Gastrocnemius medialis (tissue), 4 donors: ENCODE measurements around the gene SPATA6L. TPM values are rescaled to one million over a fixed set of nuclear protein-coding genes. Genes with fewer than 3 reads are reported as not detected.

Source experiments
- ATAC-seq, 2 donors: fragments of 150-250 bp; one replicate each; pipeline ENCODE4 v1.9.1; 2016
- DNase-seq, 2 donors: peaks; one replicate each; pipeline ENCODE4 v3.0.0-alpha.2; 2019
- H3K27ac ChIP-seq, 4 donors: fragments of 200-600 bp; sonication (generic); 1 replicate in 1 of 4; 2 replicates in 3 of 4; pipeline ENCODE4 v1.5.1; 2016 to 2018; ENCODE audit warnings: mild to moderate bottlenecking in 2 of 4, moderate library complexity in 1 of 4
- H3K27me3 ChIP-seq, 3 donors: fragments of 200-600 bp; sonication (generic) in 2 of 3; 1 replicate in 1 of 3; 2 replicates in 2 of 3; pipeline versions ENCODE4 v1.5.1 to v1.6.0; 2016 to 2019; ENCODE audit warnings: mild to moderate bottlenecking in 1 of 3, moderate library complexity in 1 of 3
- H3K36me3 ChIP-seq, 2 donors: fragments of 200-600 bp; sonication (generic) in 1 of 2; one replicate each; pipeline ENCODE4 v1.5.1; 2017 to 2018
- H3K4me1 ChIP-seq, 2 donors: fragments of 200-600 bp; sonication (generic) in 1 of 2; one replicate each; pipeline ENCODE4 v1.5.1; 2016 to 2017; ENCODE audit warnings: mild to moderate bottlenecking in 2 of 2
- H3K4me3 ChIP-seq, 4 donors: fragments of 200-600 bp; sonication (generic) in 3 of 4; 1 replicate in 1 of 4; 2 replicates in 3 of 4; pipeline ENCODE4 v1.5.1; 2016 to 2019; ENCODE audit warnings: mild to moderate bottlenecking in 2 of 4
- H3K9me3 ChIP-seq, 3 donors: fragments of 200-600 bp; sonication (generic) in 2 of 3; 1 replicate in 1 of 3; 2 replicates in 2 of 3; pipeline ENCODE4 v1.5.1; 2016 to 2019
- POLR2A ChIP-seq, 2 donors: fragments of 450-650 bp; IDR thresholded peaks; one replicate each; pipeline ENCODE4 v1.6.1; 2017; ENCODE audit warnings: antibody characterized with exemption in 2 of 2, mild to moderate bottlenecking in 2 of 2, moderate library complexity in 2 of 2
- in situ Hi-C, 4 donors: fragments of 200-750 bp; cut with MboI; loops; one replicate each; pipeline versions ENCODE4 v1.15.0 to v1.8.0; 2017; ENCODE audit warnings: low sequenced_read_pairs in 4 of 4
- intact Hi-C: fragments of 100-400 bp; cut with DNase I; formaldehyde crosslinking; loops from one replicate; pipeline ENCODE4 v1.15.1; 2023; ENCODE audit warnings: low total_unique reads
- total RNA-seq, 4 donors: library from RNA; depleted of rRNA; stranded (reverse); fragments of >200 nt; gene quantifications; one replicate each; pipeline versions ENCODE4 v1.1.0 to v1.2.3, GENCODE V29; 2016
- TF ChIP-seq, protein P1 (sequence below), 5 experiments: fragments of 450-650 bp in 3 of 5; fragments of 200-600 bp in 2 of 5; sonication (generic) in 2 of 5; IDR thresholded peaks in 4 of 5; conservative IDR thresholded peaks in 1 of 5; 1 replicate in 4 of 5; 2 replicates in 1 of 5; pipeline ENCODE4 v1.5.1; 2016 to 2019; ENCODE audit warnings: antibody characterized with exemption in 5 of 5, mild to moderate bottlenecking in 3 of 5, moderate library complexity in 3 of 5

SPATA6L gene
- total RNA-seq, 4 donors from 2014 or later: 0.39 to 0.44 TPM; not detected in 2

DNA sequence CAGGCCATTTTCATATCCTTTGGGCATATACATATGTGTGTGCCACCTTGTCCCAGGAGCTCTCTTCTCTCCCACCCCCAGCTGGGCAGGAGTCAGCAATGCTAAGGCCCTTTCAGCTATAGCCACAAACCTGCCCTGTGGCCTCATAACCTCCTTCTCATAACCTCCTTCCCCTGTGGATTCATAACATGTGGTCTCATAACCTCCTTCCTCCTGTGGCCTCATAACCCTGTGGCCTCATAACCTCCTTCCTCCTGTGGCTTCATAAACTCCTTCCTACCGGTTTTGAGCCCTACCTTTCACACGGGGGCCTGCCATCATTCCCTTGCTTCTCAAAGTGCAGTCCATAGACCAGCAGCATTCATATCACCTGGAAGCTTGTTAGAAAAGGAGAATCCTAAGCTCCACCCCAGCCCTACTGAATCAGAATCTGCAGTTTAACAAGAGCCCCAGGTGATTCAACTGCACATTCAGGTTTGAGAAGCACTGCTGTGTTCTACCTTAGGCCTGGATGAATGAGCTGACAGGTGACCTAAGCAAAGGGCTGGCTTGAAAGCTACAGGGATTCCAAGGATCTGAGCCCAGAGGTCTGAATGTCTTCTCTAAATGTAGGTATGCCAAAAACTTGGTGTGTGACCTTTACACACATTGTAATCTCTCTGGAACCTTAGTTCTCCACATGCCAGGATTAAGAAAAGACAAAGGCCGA, 46.1 kb downstream of the SPATA6L start:
- TF ChIP-seq, protein P1, sequence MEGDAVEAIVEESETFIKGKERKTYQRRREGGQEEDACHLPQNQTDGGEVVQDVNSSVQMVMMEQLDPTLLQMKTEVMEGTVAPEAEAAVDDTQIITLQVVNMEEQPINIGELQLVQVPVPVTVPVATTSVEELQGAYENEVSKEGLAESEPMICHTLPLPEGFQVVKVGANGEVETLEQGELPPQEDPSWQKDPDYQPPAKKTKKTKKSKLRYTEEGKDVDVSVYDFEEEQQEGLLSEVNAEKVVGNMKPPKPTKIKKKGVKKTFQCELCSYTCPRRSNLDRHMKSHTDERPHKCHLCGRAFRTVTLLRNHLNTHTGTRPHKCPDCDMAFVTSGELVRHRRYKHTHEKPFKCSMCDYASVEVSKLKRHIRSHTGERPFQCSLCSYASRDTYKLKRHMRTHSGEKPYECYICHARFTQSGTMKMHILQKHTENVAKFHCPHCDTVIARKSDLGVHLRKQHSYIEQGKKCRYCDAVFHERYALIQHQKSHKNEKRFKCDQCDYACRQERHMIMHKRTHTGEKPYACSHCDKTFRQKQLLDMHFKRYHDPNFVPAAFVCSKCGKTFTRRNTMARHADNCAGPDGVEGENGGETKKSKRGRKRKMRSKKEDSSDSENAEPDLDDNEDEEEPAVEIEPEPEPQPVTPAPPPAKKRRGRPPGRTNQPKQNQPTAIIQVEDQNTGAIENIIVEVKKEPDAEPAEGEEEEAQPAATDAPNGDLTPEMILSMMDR (IDR thresholded peaks at IDR 0.05 in 4 of 5, conservative IDR thresholded peaks at IDR 0.05 in 1 of 5): no peak
- TF ChIP-seq POLR2A (IDR thresholded peaks at IDR 0.05): no peak

DNA sequence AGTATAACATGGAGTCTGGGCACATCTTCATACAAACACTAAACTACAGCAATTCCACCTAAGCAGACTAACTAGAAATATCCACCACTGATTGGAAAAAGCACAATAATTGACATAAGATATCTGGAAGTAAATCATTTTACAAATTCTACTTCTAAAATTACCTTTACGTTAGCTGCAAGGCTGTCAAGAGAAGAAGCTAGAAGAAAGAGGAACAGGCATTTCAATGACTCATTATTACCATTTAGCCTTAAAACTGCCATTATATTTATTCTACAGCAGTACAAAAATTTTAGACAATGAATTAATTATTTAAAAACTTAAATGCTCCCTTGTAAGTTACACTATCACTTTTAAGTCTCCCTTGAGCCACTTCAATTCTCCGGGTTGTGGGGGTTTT, 47.6 kb downstream of the SPATA6L start:
- TF ChIP-seq POLR2A (IDR thresholded peaks at IDR 0.05): no peak
- TF ChIP-seq, protein P1 (IDR thresholded peaks at IDR 0.05 in 4 of 5, conservative IDR thresholded peaks at IDR 0.05 in 1 of 5): no peak
- H3K27me3 ChIP-seq: no peaks in the 10 kb centered on the region
- no peak overlapping the region for H3K4me3 ChIP-seq
- H3K9me3 ChIP-seq: no peaks in the 10 kb centered on the region
- intact Hi-C loops (no loop called here), in situ Hi-C loops (no loop called here)
- ATAC-seq (no peak), DNase-seq (no peak)
- H3K27ac ChIP-seq: no peak overlapping the region
- H3K4me1 ChIP-seq: no peaks in the 10 kb centered on the region
- no peaks in the 10 kb centered on the region for H3K36me3 ChIP-seq

More for the DNA sequence above, 46.1 kb downstream of the SPATA6L start:
- in situ Hi-C loops: no loop called here
- ATAC-seq (no peak), DNase-seq (no peak)
- no peaks in the 10 kb centered on the region for H3K36me3 ChIP-seq
- no peaks in the 10 kb centered on the region for H3K9me3 ChIP-seq
- intact Hi-C loops: no loop called here
- H3K4me1 ChIP-seq: no peaks in the 10 kb centered on the region
- no peaks in the 10 kb centered on the region for H3K27me3 ChIP-seq
- H3K27ac ChIP-seq: no peak overlapping the region
- no peak overlapping the region for H3K4me3 ChIP-seq

DNA sequence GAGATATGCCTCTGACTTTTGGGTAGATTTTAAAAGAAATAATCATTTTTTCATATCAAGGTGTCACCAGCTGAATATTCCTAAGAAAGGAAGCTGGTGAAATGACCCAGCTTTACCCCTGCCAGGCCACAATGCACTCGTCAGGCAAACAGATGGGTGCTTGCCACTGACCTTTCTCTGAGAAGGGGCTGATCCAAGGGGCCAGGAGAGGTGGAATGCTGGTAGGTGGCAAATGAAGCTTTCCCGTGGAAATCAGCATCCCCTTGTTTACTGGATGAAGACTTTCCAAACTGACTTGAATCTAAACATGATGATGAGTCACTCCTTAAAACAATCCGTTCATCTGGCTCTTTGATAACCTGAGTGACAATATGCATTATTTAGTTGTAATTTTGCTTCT, 48.5 kb downstream of the SPATA6L start:
- no peak overlapping the region for H3K27ac ChIP-seq
- no peaks in the 10 kb centered on the region for H3K4me1 ChIP-seq
- no peaks in the 10 kb centered on the region for H3K9me3 ChIP-seq
- no peak overlapping the region for H3K4me3 ChIP-seq
- H3K36me3 ChIP-seq: no peaks in the 10 kb centered on the region
- no peak for ATAC-seq
- H3K27me3 ChIP-seq: no peaks in the 10 kb centered on the region
- DNase-seq: no peak
- intact Hi-C loops: no loop called here
- in situ Hi-C loops: no loop called here
- TF ChIP-seq, protein P1 (IDR thresholded peaks at IDR 0.05 in 4 of 5, conservative IDR thresholded peaks at IDR 0.05 in 1 of 5): no peak
- no peak for TF ChIP-seq POLR2A (IDR thresholded peaks at IDR 0.05)

DNA sequence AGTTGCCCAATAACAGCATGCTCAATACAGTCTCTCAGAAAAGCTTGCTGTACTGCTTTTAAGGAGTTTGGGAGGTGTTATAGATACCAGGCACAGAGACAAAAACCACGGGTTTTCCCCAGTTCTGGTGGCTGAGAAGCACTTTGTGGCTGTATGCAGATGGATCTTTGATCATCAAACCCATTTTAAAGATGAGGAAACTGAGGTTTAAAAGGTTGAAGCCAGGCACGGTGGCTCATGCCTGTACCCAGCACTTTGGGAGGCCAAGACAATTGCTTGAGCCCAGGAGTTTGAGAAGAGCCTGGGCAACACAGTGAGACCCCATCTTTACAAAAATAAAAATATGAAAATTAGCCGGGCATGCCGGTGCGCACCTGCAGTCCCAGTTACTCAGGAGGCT, 50.5 kb downstream of the SPATA6L start:
- H3K27me3 ChIP-seq: no peaks in the 10 kb centered on the region
- DNase-seq (no peak), ATAC-seq (no peak)
- in situ Hi-C loops (no loop called here), intact Hi-C loops (no loop called here)
- no peaks in the 10 kb centered on the region for H3K4me1 ChIP-seq
- no peak overlapping the region for H3K27ac ChIP-seq
- H3K9me3 ChIP-seq: no peaks in the 10 kb centered on the region
- no peaks in the 10 kb centered on the region for H3K36me3 ChIP-seq
- H3K4me3 ChIP-seq: no peak overlapping the region
- TF ChIP-seq, protein P1 (IDR thresholded peaks at IDR 0.05 in 4 of 5, conservative IDR thresholded peaks at IDR 0.05 in 1 of 5): no peak

DNA sequence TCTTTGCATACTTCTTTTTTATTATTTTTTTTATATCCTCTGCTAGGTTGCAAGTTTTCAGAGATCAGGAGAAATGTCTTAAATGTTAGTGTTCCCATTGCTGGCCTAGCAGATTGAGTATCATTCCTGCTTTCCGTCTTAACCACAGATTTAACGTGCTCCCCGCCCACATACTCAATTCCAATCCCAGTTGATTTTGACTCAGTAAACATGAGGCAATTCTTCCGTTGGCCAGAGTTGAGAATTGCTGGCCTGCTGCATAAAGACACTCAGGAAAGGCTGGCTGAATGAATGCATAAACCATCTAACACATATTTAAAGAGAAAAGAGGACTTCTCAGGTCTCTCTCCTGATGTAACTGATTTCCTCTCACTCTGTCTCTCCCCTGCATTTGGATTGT, 51.0 kb downstream of the SPATA6L start:
- TF ChIP-seq, protein P1 (IDR thresholded peaks at IDR 0.05 in 4 of 5, conservative IDR thresholded peaks at IDR 0.05 in 1 of 5): no peak
- no peak for TF ChIP-seq POLR2A (IDR thresholded peaks at IDR 0.05)
- Histone ChIP-seq H3K4me1 (no peaks in the 10 kb centered on the region), H3K27ac (no peak overlapping the region), H3K27me3 (no peaks in the 10 kb centered on the region), H3K4me3 (no peak overlapping the region), H3K36me3 (no peaks in the 10 kb centered on the region), H3K9me3 (no peaks in the 10 kb centered on the region)
- DNase-seq (no peak), ATAC-seq (no peak)
- in situ Hi-C loops: no loop called here
- intact Hi-C loops: no loop called here
